Panc1 (cell line): ENCODE measurements around the gene CDC25B.

Experiments
- POLR2AphosphoS5 ChIP-seq: IDR thresholded peaks from 2 replicates; pipeline ENCODE4 v1.6.1; 2012; ENCODE audit warnings: mild to moderate bottlenecking, low read depth, low read length, moderate library complexity
- TF ChIP-seq, protein P1 (sequence below): fragments of 450-650 bp; IDR thresholded peaks from 2 replicates; pipeline ENCODE4 v1.5.1; 2017; ENCODE audit warnings: mild to moderate bottlenecking

- TF ChIP-seq, protein P1, sequence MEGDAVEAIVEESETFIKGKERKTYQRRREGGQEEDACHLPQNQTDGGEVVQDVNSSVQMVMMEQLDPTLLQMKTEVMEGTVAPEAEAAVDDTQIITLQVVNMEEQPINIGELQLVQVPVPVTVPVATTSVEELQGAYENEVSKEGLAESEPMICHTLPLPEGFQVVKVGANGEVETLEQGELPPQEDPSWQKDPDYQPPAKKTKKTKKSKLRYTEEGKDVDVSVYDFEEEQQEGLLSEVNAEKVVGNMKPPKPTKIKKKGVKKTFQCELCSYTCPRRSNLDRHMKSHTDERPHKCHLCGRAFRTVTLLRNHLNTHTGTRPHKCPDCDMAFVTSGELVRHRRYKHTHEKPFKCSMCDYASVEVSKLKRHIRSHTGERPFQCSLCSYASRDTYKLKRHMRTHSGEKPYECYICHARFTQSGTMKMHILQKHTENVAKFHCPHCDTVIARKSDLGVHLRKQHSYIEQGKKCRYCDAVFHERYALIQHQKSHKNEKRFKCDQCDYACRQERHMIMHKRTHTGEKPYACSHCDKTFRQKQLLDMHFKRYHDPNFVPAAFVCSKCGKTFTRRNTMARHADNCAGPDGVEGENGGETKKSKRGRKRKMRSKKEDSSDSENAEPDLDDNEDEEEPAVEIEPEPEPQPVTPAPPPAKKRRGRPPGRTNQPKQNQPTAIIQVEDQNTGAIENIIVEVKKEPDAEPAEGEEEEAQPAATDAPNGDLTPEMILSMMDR: no peak
- TF ChIP-seq POLR2AphosphoS5: no peak
These were observed 50.2 kb downstream of the CDC25B start for GRCh38 chr20:3846378-3846739.
